HepG2 (cell line): ENCODE results near the gene TMEM121. TPM values are rescaled to one million over a fixed set of nuclear protein-coding genes. Genes with fewer than 3 reads are reported as not detected.

Experiments used
- BRCA1 ChIP-seq: sonication (generic); formaldehyde crosslinking; IDR thresholded peaks from 2 replicates; pipeline ENCODE4 v1.4.0; 2020; ENCODE audit warnings: missing genetic modification reagents
- BRD4 ChIP-seq: sonication (generic); formaldehyde crosslinking; IDR thresholded peaks from 2 replicates; pipeline ENCODE4 v1.4.0; 2020; ENCODE audit warnings: missing genetic modification reagents
- IRX3 ChIP-seq: sonication (generic); formaldehyde crosslinking; IDR thresholded peaks from 2 replicates; pipeline ENCODE4 v1.8.1; 2023; ENCODE audit warnings: mild to moderate bottlenecking, low read depth, missing genetic modification reagents, borderline replicate concordance
- POLR2AphosphoS5 ChIP-seq: IDR thresholded peaks from 2 replicates; pipeline ENCODE4 v1.6.1; 2012; ENCODE audit warnings: low read depth, low read length
- SALL2 ChIP-seq: sonication (generic); formaldehyde crosslinking; IDR thresholded peaks from 2 replicates; pipeline ENCODE4 v1.8.1; 2023; ENCODE audit warnings: mild to moderate bottlenecking, missing genetic modification reagents, inconsistent platforms
- SOX13 ChIP-seq, 3 experiments: fragments of 450-650 bp in 1 of 3; sonication (generic) in 1 of 3; formaldehyde crosslinking in 1 of 3; IDR thresholded peaks in 2 of 3; conservative IDR thresholded peaks in 1 of 3; 2 replicates each; pipeline versions ENCODE4 v1.5.0 to v1.6.1; 2016 to 2020; ENCODE audit warnings: antibody characterized with exemption in 1 of 3, mild to moderate bottlenecking in 1 of 3, missing compliant biosample characterization in 1 of 3, missing genetic modification reagents in 1 of 3, moderate library complexity in 1 of 3
- SP1 ChIP-seq, 2 experiments: fragments of 450-650 bp in 1 of 2; sonication (generic) in 1 of 2; formaldehyde crosslinking in 1 of 2; IDR thresholded peaks; 2 replicates each; pipeline versions ENCODE4 v1.4.0 to v1.6.1; 2016 to 2020; ENCODE audit warnings: missing genetic modification reagents in 1 of 2
- ZFP82 ChIP-seq: sonication (generic); formaldehyde crosslinking; IDR thresholded peaks from 2 replicates; pipeline ENCODE4 v1.5.1; 2020; ENCODE audit warnings: mild to moderate bottlenecking, missing genetic modification reagents, borderline replicate concordance
- ZNF124 ChIP-seq: sonication (generic); formaldehyde crosslinking; IDR thresholded peaks from 2 replicates; pipeline ENCODE4 v1.4.0; 2020; ENCODE audit warnings: missing genetic modification reagents
- ZNF160 ChIP-seq: sonication (generic); formaldehyde crosslinking; IDR thresholded peaks from 2 replicates; pipeline ENCODE4 v1.8.0; 2022; ENCODE audit warnings: mild to moderate bottlenecking, inconsistent platforms, missing genetic modification reagents
- ZNF296 ChIP-seq: sonication (generic); formaldehyde crosslinking; conservative IDR thresholded peaks from 2 replicates; pipeline ENCODE4 v1.5.0; 2020; ENCODE audit warnings: mild to moderate bottlenecking, missing genetic modification reagents
- ZNF441 ChIP-seq: sonication (generic); formaldehyde crosslinking; IDR thresholded peaks from 2 replicates; pipeline ENCODE4 v1.7.0; 2021; ENCODE audit warnings: missing genetic modification reagents, borderline replicate concordance
- ZNF546 ChIP-seq: sonication (generic); formaldehyde crosslinking; conservative IDR thresholded peaks from 2 replicates; pipeline ENCODE4 v1.8.1; 2023; ENCODE audit warnings: mild to moderate bottlenecking, missing genetic modification reagents
- ZNF607 ChIP-seq: sonication (generic); formaldehyde crosslinking; IDR thresholded peaks from 2 replicates; pipeline ENCODE4 v1.5.1; 2020; ENCODE audit warnings: missing genetic modification reagents, mild to moderate bottlenecking, borderline replicate concordance
- ZNF773 ChIP-seq: sonication (generic); formaldehyde crosslinking; IDR thresholded peaks from 2 replicates; pipeline ENCODE4 v1.4.0; 2020; ENCODE audit warnings: missing genetic modification reagents, borderline replicate concordance
- polyA plus RNA-seq, 8 experiments: library from polyadenylated mRNA; depleted of rRNA in 3 of 8; stranded (reverse) in 7 of 8; unstranded in 1 of 8; fragments of >200 nt; fragmentation: Illumina TruSeq in 4 of 8; extraction: Trizol in 4 of 8; gene quantifications; 2 replicates each; pipeline versions ENCODE4 v1.2.1 to v1.2.3, GENCODE V29; 2011 to 2016; ENCODE audit warnings: low read depth in 4 of 8, missing spikeins in 1 of 8, mixed read lengths in 1 of 8; ENCODE audit not compliant: insufficient read depth in 1 of 8
- total RNA-seq, 5 experiments: library from RNA; depleted of rRNA; stranded (reverse); fragments of >200 nt; fragmentation: Illumina TruSeq; extraction: Trizol; gene quantifications; 2 replicates each; pipeline ENCODE4 v1.2.3, GENCODE V29; 2016; ENCODE audit warnings: low read depth in 1 of 5
- TF ChIP-seq, protein P1 (sequence below): sonication (generic); formaldehyde crosslinking; IDR thresholded peaks from 2 replicates; pipeline ENCODE4 v1.4.0; 2020; ENCODE audit warnings: missing genetic modification reagents
- TF ChIP-seq, protein P2 (sequence below): sonication (generic); formaldehyde crosslinking; IDR thresholded peaks from 2 replicates; pipeline ENCODE4 v1.8.1; 2023; ENCODE audit warnings: mild to moderate bottlenecking, inconsistent platforms, moderate library complexity, missing genetic modification reagents, borderline replicate concordance
- TF ChIP-seq, protein P3 (sequence below): sonication (generic); formaldehyde crosslinking; IDR thresholded peaks from 2 replicates; pipeline ENCODE4 v1.5.0; 2020; ENCODE audit warnings: missing genetic modification reagents, mild to moderate bottlenecking, borderline replicate concordance
- TF ChIP-seq, protein P4 (sequence below): sonication (generic); formaldehyde crosslinking; IDR thresholded peaks from 2 replicates; pipeline ENCODE4 v1.8.0; 2022; ENCODE audit warnings: mild to moderate bottlenecking, missing genetic modification reagents; ENCODE audit not compliant: insufficient replicate concordance
- TF ChIP-seq, protein P5 (sequence below): sonication (generic); formaldehyde crosslinking; IDR thresholded peaks from 2 replicates; pipeline ENCODE4 v1.4.0; 2020; ENCODE audit warnings: missing genetic modification reagents

Gene TMEM121
- total and polyA plus RNA-seq, 2 of the 13 experiments (the other 11 are each of a cell fraction or from before 2014, with no cell fraction given) = 6.6 to 19.0 TPM

DNA sequence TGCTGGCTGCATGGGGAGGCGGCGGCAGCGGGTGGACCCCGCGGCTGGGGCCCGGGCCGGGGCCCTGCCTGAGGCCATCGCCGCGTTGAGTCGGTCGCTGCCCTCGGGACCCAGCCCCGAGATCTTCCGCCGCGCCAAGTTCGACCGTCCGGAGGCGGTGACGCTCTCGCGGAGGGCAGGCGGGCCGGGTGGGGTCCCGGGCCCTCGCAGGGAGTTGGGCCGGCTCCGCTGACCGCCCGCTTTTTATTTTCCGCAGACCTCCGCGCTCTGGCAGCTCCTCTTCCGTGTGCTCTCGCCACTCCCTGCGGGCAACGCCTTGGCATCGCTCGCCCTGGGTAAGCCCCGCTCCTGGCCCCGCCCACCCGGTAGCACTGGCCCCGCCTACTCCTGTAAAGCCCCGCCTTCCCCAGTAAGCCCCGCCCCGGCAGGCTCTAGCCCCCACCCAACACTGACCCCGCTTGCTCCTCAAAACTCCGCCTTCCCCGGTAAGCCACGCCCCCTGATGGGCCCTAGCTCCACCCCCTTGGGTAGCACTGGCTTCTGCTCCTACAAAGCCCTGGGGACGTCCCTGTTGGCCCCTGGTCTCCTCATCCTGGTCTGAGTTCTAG is 34.9 kb upstream of the TMEM121 start (continued):
- TF ChIP-seq, protein P1, sequence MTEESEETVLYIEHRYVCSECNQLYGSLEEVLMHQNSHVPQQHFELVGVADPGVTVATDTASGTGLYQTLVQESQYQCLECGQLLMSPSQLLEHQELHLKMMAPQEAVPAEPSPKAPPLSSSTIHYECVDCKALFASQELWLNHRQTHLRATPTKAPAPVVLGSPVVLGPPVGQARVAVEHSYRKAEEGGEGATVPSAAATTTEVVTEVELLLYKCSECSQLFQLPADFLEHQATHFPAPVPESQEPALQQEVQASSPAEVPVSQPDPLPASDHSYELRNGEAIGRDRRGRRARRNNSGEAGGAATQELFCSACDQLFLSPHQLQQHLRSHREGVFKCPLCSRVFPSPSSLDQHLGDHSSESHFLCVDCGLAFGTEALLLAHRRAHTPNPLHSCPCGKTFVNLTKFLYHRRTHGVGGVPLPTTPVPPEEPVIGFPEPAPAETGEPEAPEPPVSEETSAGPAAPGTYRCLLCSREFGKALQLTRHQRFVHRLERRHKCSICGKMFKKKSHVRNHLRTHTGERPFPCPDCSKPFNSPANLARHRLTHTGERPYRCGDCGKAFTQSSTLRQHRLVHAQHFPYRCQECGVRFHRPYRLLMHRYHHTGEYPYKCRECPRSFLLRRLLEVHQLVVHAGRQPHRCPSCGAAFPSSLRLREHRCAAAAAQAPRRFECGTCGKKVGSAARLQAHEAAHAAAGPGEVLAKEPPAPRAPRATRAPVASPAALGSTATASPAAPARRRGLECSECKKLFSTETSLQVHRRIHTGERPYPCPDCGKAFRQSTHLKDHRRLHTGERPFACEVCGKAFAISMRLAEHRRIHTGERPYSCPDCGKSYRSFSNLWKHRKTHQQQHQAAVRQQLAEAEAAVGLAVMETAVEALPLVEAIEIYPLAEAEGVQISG = peak; percentile 10; the same call in 1 of the 2 replicates
- TF ChIP-seq, protein P2, sequence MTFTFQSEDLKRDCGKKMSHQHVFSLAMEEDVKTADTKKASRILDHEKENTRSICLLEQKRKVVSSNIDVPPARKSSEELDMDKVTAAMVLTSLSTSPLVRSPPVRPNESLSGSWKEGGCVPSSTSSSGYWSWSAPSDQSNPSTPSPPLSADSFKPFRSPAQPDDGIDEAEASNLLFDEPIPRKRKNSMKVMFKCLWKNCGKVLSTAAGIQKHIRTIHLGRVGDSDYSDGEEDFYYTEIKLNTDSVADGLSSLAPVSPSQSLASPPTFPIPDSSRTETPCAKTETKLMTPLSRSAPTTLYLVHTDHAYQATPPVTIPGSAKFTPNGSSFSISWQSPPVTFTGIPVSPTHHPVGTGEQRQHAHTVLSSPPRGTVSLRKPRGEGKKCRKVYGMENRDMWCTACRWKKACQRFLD (CRISPR knock-in tag) = no peak
- TF ChIP-seq, protein P3, sequence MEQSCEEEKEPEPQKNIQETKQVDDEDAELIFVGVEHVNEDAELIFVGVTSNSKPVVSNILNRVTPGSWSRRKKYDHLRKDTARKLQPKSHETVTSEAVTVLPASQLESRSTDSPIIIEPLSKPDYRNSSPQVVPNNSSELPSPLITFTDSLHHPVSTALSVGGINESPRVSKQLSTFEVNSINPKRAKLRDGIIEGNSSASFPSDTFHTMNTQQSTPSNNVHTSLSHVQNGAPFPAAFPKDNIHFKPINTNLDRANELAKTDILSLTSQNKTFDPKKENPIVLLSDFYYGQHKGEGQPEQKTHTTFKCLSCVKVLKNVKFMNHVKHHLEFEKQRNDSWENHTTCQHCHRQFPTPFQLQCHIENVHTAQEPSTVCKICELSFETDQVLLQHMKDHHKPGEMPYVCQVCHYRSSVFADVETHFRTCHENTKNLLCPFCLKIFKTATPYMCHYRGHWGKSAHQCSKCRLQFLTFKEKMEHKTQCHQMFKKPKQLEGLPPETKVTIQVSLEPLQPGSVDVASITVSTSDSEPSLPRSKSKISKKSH (CRISPR knock-in tag) = peak; percentile 13; the same call in 1 of the 2 replicates
- TF ChIP-seq ZNF441 (CRISPR knock-in tag) (0 out of 2 replicates have a peak, but pooled peaks have one; percentile 8), ZFP82 (CRISPR knock-in tag) (no peak), ZNF124 (CRISPR knock-in tag) (no peak), POLR2AphosphoS5 (peak; percentile 61), IRX3 (no peak), ZNF160 (CRISPR knock-in tag) (0 out of 2 replicates have a peak, but pooled peaks have one; percentile 35), ZNF607 (CRISPR knock-in tag) (0 out of 2 replicates have a peak, but pooled peaks have one; percentile 32), ZNF296 (CRISPR knock-in tag) (no peak), ZNF773 (CRISPR knock-in tag) (peak; percentile 80; the same call in 1 of the 2 replicates), SOX13 (IDR thresholded peaks at IDR 0.05) (no peak), SOX13 (CRISPR knock-in tag; conservative IDR thresholded peaks at IDR 0.05 in 1 of 2, IDR thresholded peaks at IDR 0.05 in 1 of 2) (peak in 1 of 2 experiments; percentile 2; a peak in 1 of 4 replicates), BRD4 (CRISPR knock-in tag) (peak; percentile 70; the same call in 1 of the 2 replicates), ZNF546 (CRISPR knock-in tag) (0 out of 2 replicates have a peak, but pooled peaks have one; percentile 16), SP1 (IDR thresholded peaks at IDR 0.05) (no peak), SP1 (CRISPR knock-in tag; IDR thresholded peaks at IDR 0.05) (peak; percentile 13; the same call in 1 of the 2 replicates), BRCA1 (CRISPR knock-in tag) (0 out of 2 replicates have a peak, but pooled peaks have one; percentile 16), SALL2 (CRISPR knock-in tag) (0 out of 2 replicates have a peak, but pooled peaks have one; percentile 5)
- TF ChIP-seq, protein P4, sequence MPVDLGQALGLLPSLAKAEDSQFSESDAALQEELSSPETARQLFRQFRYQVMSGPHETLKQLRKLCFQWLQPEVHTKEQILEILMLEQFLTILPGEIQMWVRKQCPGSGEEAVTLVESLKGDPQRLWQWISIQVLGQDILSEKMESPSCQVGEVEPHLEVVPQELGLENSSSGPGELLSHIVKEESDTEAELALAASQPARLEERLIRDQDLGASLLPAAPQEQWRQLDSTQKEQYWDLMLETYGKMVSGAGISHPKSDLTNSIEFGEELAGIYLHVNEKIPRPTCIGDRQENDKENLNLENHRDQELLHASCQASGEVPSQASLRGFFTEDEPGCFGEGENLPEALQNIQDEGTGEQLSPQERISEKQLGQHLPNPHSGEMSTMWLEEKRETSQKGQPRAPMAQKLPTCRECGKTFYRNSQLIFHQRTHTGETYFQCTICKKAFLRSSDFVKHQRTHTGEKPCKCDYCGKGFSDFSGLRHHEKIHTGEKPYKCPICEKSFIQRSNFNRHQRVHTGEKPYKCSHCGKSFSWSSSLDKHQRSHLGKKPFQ = peak; percentile 17
- TF ChIP-seq, protein P5, sequence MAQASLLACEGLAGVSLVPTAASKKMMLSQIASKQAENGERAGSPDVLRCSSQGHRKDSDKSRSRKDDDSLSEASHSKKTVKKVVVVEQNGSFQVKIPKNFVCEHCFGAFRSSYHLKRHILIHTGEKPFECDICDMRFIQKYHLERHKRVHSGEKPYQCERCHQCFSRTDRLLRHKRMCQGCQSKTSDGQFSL (CRISPR knock-in tag) = peak; percentile 63; the same call in 1 of the 2 replicates
